CD4-positive, alpha-beta T cell treated with Interleukin-12 subunit alpha and Interleukin-12 subunit beta, for 1 hour (primary cell): ENCODE data around the gene GPR35.
"Not testable (repeated sequence)": the region's sequence is repeated elsewhere in the genome, so short reads cannot be mapped to it uniquely, and the experiment has no call there.

Source experiments
- DNase-seq: peaks from one replicate; pipeline ENCODE4 v3.0.0-alpha.2; 2020

Gene GPR35

GRCh38 chr2:240640939-240641338 is 15.7 kb downstream of the GPR35 start:
- no peak for DNase-seq

GRCh38 chr2:240642061-240642805 is 17.0 kb downstream of the GPR35 start:
- DNase-seq = no peak

GRCh38 chr2:240642806-240643092 is 17.5 kb downstream of the GPR35 start:
- no peak for DNase-seq

- DNase-seq = no peak
Measured at GRCh38 chr2:240643093-240643810, 18.0 kb downstream of the GPR35 start.

GRCh38 chr2:240643811-240644150 is 18.5 kb downstream of the GPR35 start:
- DNase-seq = no peak

- DNase-seq = no peak
Measured at GRCh38 chr2:240644171-240644651, 18.9 kb downstream of the GPR35 start.

- no peak for DNase-seq
Measured at GRCh38 chr2:240644859-240645301, 19.6 kb downstream of the GPR35 start.

GRCh38 chr2:240645346-240645745 is 20.1 kb downstream of the GPR35 start:
- DNase-seq = no peak

GRCh38 chr2:240645801-240646175 is 20.5 kb downstream of the GPR35 start:
- no peak for DNase-seq

GRCh38 chr2:240646176-240646899 is 21.1 kb downstream of the GPR35 start:
- peak; percentile 70 for DNase-seq

- no peak for DNase-seq
Measured at GRCh38 chr2:240646900-240647502, 21.7 kb downstream of the GPR35 start.

- DNase-seq = no peak
Measured at GRCh38 chr2:240647503-240648154, 22.3 kb downstream of the GPR35 start.

GRCh38 chr2:240648155-240648649 is 22.9 kb downstream of the GPR35 start:
- DNase-seq = no peak

- no peak for DNase-seq
Measured at GRCh38 chr2:240648650-240649275, 23.5 kb downstream of the GPR35 start.

GRCh38 chr2:240649331-240649730 is 24.1 kb downstream of the GPR35 start:
- no peak for DNase-seq

- no peak for DNase-seq
Measured at GRCh38 chr2:240650254-240650965, 25.1 kb downstream of the GPR35 start.

- DNase-seq = no peak
Measured at GRCh38 chr2:240651185-240651584, 25.9 kb downstream of the GPR35 start.

- peak; percentile 17 for DNase-seq
Measured at GRCh38 chr2:240655931-240656886, 30.9 kb downstream of the GPR35 start.

GRCh38 chr2:240659883-240660282 is 34.6 kb downstream of the GPR35 start:
- not testable (repeated sequence) for DNase-seq

GRCh38 chr2:240662681-240663080 is 37.4 kb downstream of the GPR35 start:
- DNase-seq = no peak
